ENCODE results near the gene ELMO1. TPM values are rescaled to one million over a fixed set of nuclear protein-coding genes. Genes with fewer than 3 reads are reported as not detected.

Gene ELMO1
- polyA plus RNA-seq, 2 of the 4 experiments (the other 2 are of a cell fraction) = 2.3 to 6.1 TPM

DNA sequence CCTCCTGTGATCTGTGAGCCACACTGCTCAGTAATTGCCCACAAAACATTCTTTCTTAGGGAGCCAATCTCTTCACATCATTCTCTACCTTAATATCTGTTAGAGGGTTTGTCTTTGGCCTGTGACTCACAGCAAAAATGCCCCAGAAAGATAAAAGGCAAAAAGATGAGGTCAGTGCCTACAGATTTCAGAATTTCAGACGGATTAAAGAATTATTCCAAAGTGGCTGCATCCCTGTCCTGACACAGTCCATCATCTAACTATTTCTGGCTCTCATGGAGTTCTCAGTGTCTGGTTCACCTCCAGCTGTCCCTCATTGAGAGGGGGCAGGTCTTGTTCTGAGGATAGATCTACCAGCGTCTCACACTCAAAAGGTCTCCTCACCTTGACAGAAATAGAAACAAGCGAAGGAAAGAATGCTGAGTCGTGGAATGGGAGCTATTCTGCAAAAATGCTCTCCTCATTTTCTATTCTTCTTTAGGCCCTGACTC is 585.8 kb downstream of the ELMO1 start:
- no peaks in the 10 kb centered on the region for H3K9me3 ChIP-seq
- H3K4me2 ChIP-seq = no peak overlapping the region
- WGBS (ENCODE audit: missing lambda C conversion rate) = 53% methylated on average over 4 of the region's 4 CpGs
- no peak overlapping the region for H3K27ac ChIP-seq
- no peak for ATAC-seq
- DNase-seq (ENCODE audit: low read depth in 1 of 2, low spot score in 1 of 2) = no peak
- no peak overlapping the region for H3K4me3 ChIP-seq
- TF ChIP-seq HOXB13 (CRISPR knock-in tag; IDR thresholded peaks at IDR 0.05; ENCODE audit: low read depth) (no peak), EHMT2 (IDR thresholded peaks at IDR 0.05; ENCODE audit: low read depth) (no peak), REST (IDR thresholded peaks at IDR 0.05) (no peak), HEYL (CRISPR knock-in tag; IDR thresholded peaks at IDR 0.05) (no peak), KDM1A (IDR thresholded peaks at IDR 0.05; ENCODE audit: low read depth) (no peak), RAD21 (conservative IDR thresholded peaks at IDR 0.05 in 1 of 2, IDR thresholded peaks at IDR 0.05 in 1 of 2) (no peak), KDM5A (IDR thresholded peaks at IDR 0.05) (no peak), ZFP36 (IDR thresholded peaks at IDR 0.05; ENCODE audit: borderline replicate concordance, partially characterized antibody) (no peak), EHF (CRISPR knock-in tag; IDR thresholded peaks at IDR 0.05) (no peak), ZNF302 (CRISPR knock-in tag; IDR thresholded peaks at IDR 0.05) (no peak), PHF8 (IDR thresholded peaks at IDR 0.05; ENCODE audit: borderline replicate concordance, low read depth) (no peak), RCOR1 (IDR thresholded peaks at IDR 0.05; ENCODE audit: low read depth, low read length) (no peak), HOXB5 (CRISPR knock-in tag; IDR thresholded peaks at IDR 0.05) (no peak)
- TF ChIP-seq, protein P1, sequence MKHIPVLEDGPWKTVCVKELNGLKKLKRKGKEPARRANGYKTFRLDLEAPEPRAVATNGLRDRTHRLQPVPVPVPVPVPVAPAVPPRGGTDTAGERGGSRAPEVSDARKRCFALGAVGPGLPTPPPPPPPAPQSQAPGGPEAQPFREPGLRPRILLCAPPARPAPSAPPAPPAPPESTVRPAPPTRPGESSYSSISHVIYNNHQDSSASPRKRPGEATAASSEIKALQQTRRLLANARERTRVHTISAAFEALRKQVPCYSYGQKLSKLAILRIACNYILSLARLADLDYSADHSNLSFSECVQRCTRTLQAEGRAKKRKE (CRISPR knock-in tag; IDR thresholded peaks at IDR 0.05; ENCODE audit: low read depth) = no peak
- CTCF ChIA-PET = no interaction called here
- POLR2A ChIA-PET = no interaction called here
- no peaks in the 10 kb centered on the region for H3K4me1 ChIP-seq
- FAIRE-seq = no peak

DNA sequence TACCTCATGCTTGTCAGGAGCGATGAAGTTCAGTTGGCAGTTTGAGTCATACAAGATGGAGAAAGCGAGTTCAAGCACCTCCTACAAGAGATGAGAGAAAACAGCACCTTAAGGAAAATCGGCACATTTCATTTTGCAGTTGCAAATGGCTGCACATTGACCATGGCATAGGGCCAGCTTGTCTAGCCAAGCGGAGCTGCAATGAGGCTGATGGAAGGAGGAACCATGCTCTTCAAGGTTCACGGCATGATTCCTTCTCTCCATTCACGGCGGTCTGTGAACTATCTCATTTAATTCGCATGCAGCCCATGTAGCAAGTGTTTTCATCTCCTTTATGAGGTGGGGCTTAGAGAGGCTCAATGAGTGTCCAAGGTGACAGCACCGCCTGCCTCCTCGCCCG is 587.0 kb downstream of the ELMO1 start:
- FAIRE-seq (no peak), ATAC-seq (no peak), DNase-seq (ENCODE audit: low read depth in 1 of 2, low spot score in 1 of 2) (no peak)
- Histone ChIP-seq H3K4me2 (no peak overlapping the region), H3K27ac (no peak overlapping the region), H3K4me1 (no peaks in the 10 kb centered on the region), H3K4me3 (no peak overlapping the region), H3K9me3 (no peaks in the 10 kb centered on the region)
- TF ChIP-seq TFCP2L1 (CRISPR knock-in tag; IDR thresholded peaks at IDR 0.05) (no peak), PHF8 (IDR thresholded peaks at IDR 0.05; ENCODE audit: borderline replicate concordance, low read depth) (no peak), RARB (CRISPR knock-in tag; IDR thresholded peaks at IDR 0.05) (no peak), HDAC2 (IDR thresholded peaks at IDR 0.05) (no peak), KDM1A (IDR thresholded peaks at IDR 0.05; ENCODE audit: low read depth) (no peak), MAZ (IDR thresholded peaks at IDR 0.05; ENCODE audit: borderline replicate concordance, low read depth, low read length) (no peak), MAFK (IDR thresholded peaks at IDR 0.05; ENCODE audit: partially characterized antibody) (no peak), E2F6 (IDR thresholded peaks at IDR 0.05; ENCODE audit: borderline replicate concordance, low read depth) (no peak), EHMT2 (IDR thresholded peaks at IDR 0.05; ENCODE audit: low read depth) (no peak)
- TF ChIP-seq, protein P2, sequence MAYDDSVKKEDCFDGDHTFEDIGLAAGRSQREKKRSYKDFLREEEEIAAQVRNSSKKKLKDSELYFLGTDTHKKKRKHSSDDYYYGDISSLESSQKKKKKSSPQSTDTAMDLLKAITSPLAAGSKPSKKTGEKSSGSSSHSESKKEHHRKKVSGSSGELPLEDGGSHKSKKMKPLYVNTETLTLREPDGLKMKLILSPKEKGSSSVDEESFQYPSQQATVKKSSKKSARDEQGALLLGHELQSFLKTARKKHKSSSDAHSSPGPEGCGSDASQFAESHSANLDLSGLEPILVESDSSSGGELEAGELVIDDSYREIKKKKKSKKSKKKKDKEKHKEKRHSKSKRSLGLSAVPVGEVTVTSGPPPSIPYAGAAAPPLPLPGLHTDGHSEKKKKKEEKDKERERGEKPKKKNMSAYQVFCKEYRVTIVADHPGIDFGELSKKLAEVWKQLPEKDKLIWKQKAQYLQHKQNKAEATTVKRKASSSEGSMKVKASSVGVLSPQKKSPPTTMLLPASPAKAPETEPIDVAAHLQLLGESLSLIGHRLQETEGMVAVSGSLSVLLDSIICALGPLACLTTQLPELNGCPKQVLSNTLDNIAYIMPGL (CRISPR knock-in tag; IDR thresholded peaks at IDR 0.05; ENCODE audit: borderline replicate concordance) = no peak
- TF ChIP-seq, protein P3, sequence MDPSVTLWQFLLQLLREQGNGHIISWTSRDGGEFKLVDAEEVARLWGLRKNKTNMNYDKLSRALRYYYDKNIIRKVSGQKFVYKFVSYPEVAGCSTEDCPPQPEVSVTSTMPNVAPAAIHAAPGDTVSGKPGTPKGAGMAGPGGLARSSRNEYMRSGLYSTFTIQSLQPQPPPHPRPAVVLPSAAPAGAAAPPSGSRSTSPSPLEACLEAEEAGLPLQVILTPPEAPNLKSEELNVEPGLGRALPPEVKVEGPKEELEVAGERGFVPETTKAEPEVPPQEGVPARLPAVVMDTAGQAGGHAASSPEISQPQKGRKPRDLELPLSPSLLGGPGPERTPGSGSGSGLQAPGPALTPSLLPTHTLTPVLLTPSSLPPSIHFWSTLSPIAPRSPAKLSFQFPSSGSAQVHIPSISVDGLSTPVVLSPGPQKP (IDR thresholded peaks at IDR 0.05; ENCODE audit: low read depth, low read length) = no peak
- 78% methylated on average over 11 of the region's 11 CpGs for WGBS (ENCODE audit: missing lambda C conversion rate)
- ChIA-PET POLR2A (no interaction called here), CTCF (no interaction called here)

All from A549 (cell line).